ENCODE data around the gene PES1. TPM values are rescaled to one million over a fixed set of nuclear protein-coding genes. Genes with fewer than 3 reads are reported as not detected.
"Not testable (repeated sequence)": the region's sequence is repeated elsewhere in the genome, so short reads cannot be mapped to it uniquely, and the experiment has no call there.

Gene PES1
- total RNA-seq, 1 donor from 2014 or later, result 46.5 TPM

DNA sequence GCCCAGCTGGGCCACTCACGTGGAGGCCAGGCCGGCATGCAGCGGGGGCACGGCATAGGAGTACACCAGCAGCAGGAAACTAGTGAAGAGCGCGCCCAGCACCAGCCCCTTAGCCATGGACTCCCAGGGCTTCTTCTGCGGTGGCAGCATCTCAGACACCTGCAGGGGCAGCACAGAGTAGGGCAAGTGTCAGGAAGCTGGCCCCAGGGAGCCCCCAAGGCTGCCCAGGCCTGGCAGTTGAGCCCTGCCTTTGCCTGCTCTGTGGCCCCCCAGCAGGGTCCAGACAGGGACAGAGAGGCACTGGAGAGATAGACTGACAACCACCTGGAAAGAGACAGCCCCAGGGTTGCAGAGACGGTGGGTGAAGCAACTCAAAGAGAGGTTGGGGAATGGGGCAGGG is 34.5 kb downstream of the PES1 start:
- no peak for ATAC-seq
- H3K36me3 ChIP-seq, result no peaks in the 10 kb centered on the region
- DNase-seq, result no peak
- intact Hi-C loops (cut with DNase I), result no loop called here
- TF ChIP-seq, protein P1, sequence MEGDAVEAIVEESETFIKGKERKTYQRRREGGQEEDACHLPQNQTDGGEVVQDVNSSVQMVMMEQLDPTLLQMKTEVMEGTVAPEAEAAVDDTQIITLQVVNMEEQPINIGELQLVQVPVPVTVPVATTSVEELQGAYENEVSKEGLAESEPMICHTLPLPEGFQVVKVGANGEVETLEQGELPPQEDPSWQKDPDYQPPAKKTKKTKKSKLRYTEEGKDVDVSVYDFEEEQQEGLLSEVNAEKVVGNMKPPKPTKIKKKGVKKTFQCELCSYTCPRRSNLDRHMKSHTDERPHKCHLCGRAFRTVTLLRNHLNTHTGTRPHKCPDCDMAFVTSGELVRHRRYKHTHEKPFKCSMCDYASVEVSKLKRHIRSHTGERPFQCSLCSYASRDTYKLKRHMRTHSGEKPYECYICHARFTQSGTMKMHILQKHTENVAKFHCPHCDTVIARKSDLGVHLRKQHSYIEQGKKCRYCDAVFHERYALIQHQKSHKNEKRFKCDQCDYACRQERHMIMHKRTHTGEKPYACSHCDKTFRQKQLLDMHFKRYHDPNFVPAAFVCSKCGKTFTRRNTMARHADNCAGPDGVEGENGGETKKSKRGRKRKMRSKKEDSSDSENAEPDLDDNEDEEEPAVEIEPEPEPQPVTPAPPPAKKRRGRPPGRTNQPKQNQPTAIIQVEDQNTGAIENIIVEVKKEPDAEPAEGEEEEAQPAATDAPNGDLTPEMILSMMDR (IDR thresholded peaks at IDR 0.05), result no peak
- no peaks in the 10 kb centered on the region for H3K4me1 ChIP-seq
- no peak overlapping the region for H3K4me3 ChIP-seq
- H3K27ac ChIP-seq, result no peak overlapping the region
- no peaks in the 10 kb centered on the region for H3K9me3 ChIP-seq
- H3K27me3 ChIP-seq, result no peaks in the 10 kb centered on the region

DNA sequence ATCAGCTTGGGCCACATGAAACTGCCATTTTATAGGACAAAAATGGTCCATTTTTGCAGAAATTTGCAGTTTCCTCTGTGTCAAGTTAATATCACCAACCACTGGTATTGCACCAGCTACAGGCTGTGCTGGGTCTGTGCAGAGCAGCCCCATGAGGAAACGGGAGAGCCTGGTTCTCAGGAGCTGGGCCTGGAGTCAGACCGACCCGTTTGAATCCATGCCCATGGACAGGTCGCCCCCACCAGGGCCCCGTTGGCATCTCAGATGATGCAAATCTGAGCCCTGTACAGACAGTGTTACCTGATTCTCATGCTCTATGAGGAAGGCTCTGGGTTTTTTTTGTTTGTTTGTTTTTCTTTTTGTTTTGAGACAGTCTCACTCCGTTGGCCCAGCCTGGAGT is 35.3 kb downstream of the PES1 start:
- Histone ChIP-seq H3K36me3 (no peaks in the 10 kb centered on the region), H3K27me3 (no peaks in the 10 kb centered on the region), H3K9me3 (no peaks in the 10 kb centered on the region), H3K27ac (no peak overlapping the region), H3K4me1 (no peaks in the 10 kb centered on the region), H3K4me3 (no peak overlapping the region)
- DNase-seq, result no peak
- peak; percentile 44 for ATAC-seq
- TF ChIP-seq, protein P1 (IDR thresholded peaks at IDR 0.05), result no peak
- intact Hi-C loops (cut with DNase I), result no loop called here

DNA sequence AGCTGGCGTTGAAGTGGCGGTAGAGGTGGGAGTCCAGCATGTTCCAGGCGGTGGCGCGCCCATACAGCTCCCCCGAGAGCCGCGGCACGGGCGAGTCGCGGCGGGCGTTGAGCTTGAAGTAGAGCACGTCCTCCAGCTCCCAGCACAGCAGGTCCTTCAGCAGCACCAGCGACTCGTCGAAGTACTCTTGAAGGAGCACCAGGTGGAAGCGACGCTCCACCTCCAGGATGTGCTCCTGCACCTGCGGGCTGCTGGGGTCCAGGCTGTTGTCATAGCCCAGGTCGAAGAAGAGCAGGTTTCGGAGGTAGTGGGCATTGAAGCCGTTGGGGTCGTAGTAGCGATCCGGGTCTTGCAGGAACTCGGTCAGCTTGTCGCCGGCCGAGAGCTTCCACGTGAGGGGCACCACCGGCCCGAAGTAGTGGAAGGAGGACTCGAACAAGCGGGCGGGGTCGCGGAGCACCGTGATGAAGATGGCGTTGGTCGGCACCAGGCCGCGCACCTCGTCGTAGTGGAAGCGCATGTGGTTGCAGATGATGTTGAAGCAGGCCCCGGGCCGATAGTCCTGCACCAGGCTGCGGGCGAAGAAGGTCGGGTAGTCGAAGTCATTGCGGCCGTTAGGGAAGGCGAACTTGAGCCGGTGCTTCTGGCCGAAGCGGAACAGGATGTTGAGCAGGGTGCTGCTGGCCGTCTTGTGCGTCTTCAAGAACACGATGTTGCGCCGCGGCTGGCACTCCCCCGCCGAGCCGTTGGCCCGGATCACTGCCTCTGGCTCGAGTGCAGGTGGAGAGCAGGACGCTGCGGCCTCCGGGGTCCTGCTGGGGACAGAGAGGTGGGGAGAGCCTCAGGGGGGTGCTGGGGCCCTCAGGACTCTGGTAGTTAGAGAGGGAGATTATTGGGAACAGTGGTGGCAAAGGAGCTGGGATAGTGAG is 36.2 kb downstream of the PES1 start:
- no peak for ATAC-seq
- intact Hi-C loops (cut with DNase I), result no loop called here
- Histone ChIP-seq H3K4me1 (no peaks in the 10 kb centered on the region), H3K36me3 (no peaks in the 10 kb centered on the region), H3K27ac (no peak overlapping the region), H3K4me3 (no peak overlapping the region), H3K9me3 (no peaks in the 10 kb centered on the region), H3K27me3 (no peaks in the 10 kb centered on the region)
- no peak for DNase-seq
- TF ChIP-seq, protein P1 (IDR thresholded peaks at IDR 0.05), result no peak

DNA sequence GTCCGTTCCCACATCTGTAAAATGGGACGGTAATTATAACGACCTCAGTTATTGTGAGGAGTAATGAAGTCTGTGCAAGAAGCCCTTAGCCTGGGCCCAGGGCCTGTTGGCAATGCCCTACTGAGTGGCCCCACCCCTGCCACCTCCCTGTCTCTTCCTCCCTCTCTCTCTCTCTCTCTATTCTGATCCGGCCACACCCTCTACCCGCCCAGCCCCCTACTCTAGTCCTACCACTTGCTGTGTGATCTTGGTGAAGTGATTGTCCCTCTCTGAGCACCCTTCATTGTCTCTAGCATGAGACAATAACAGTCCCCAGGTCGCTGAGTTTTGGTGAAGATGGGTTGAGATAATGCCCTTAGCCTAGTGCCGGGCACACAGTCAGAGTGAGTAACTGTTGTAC is 37.7 kb downstream of the PES1 start:
- TF ChIP-seq, protein P1 (IDR thresholded peaks at IDR 0.05), result no peak
- no peaks in the 10 kb centered on the region for H3K4me1 ChIP-seq
- intact Hi-C loops (cut with DNase I), result no loop called here
- H3K36me3 ChIP-seq, result no peaks in the 10 kb centered on the region
- DNase-seq (no peak), ATAC-seq (no peak)
- H3K27ac ChIP-seq, result no peak overlapping the region
- no peaks in the 10 kb centered on the region for H3K9me3 ChIP-seq
- H3K27me3 ChIP-seq, result no peaks in the 10 kb centered on the region
- no peak overlapping the region for H3K4me3 ChIP-seq

DNA sequence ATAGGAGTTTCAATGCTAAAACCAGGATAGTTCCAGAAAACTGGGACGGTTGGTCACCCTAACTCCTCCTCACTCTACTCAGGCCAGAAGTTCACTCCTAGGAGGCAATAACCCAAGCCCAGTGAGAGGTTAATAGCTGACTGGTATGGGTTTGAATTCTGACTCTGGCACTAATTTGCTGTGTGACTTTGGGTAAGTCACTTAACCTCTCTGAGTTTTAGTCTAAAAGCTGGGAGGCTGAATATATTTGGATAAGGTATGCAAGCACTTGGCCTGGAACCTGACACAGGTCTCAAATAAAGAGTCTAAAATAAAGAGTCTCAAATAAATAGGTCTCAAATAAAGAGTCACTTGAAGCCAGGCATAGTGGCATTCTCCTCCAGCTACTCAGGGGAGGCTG is 39.0 kb downstream of the PES1 start:
- Histone ChIP-seq H3K4me3 (no peak overlapping the region), H3K27ac (no peak overlapping the region), H3K36me3 (no peaks in the 10 kb centered on the region), H3K27me3 (no peaks in the 10 kb centered on the region), H3K4me1 (no peaks in the 10 kb centered on the region), H3K9me3 (no peaks in the 10 kb centered on the region)
- TF ChIP-seq, protein P1 (IDR thresholded peaks at IDR 0.05), result no peak
- ATAC-seq (no peak), DNase-seq (no peak)
- intact Hi-C loops (cut with DNase I), result no loop called here

DNA sequence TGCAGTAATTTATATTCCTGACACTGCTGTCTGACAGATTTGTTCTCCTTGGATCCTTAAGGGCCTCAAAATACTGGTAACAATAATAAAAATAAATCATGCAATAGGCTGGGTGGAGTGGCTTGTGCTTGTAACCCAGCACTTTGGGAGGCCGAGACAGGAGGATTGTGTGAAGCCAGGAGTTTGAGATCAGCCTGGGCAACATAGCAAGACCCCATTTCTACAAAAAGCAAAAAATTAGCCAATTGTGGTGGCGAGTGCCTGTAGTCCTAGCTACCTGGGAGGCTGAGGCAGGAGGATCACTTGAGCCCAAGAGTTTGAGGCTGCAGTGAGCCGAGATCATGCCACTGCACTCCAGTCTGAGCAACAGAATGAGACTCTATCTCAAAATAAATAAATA is 39.9 kb downstream of the PES1 start:
- not testable (repeated sequence) for ATAC-seq

More for the DNA sequence above, 39.9 kb downstream of the PES1 start:
- DNase-seq; H3K9me3 ChIP-seq; H3K4me3 ChIP-seq; H3K27me3 ChIP-seq; H3K27ac ChIP-seq; H3K4me1 ChIP-seq; H3K36me3 ChIP-seq; intact Hi-C loops (cut with DNase I): not testable (repeated sequence)
